Calu3 (cell line): ENCODE data around the gene LAMB3. TPM values are rescaled to one million over a fixed set of nuclear protein-coding genes. Genes with fewer than 3 reads are reported as not detected.

ENCODE experiments used
- microRNA-seq: library from miRNA; unstranded; fragments of <30 nt; microRNA quantifications from one replicate; pipeline ENCODE4 v1.2.0, GENCODE V29; 2022
- total RNA-seq: library from RNA; stranded (reverse); gene quantifications from 2 replicates; pipeline ENCODE4 v1.2.3, GENCODE V29; 2022

Gene LAMB3
- total RNA-seq, 1 experiment from 2014 or later = 331 TPM

Small RNA genes lying within 50 kb of the gene (microRNA-seq; reads per million reads assigned to microRNA genes)
- not detected for gene MIR4260

Other genes starting within 250 kb of the LAMB3 start
- gene CAMK1G, start 68.7 kb downstream of the LAMB3 start, total RNA-seq = not detected in 2 replicates
- gene G0S2, start 23.0 kb upstream of the LAMB3 start, total RNA-seq = 2.4 and 4.0 TPM in 2 replicates
- 0.59 TPM in 1 of 2 replicates, not detected in the other for gene HSD11B1, start 52.4 kb upstream of the LAMB3 start, total RNA-seq
- not detected in 2 replicates for gene TRAF3IP3, start 103.6 kb upstream of the LAMB3 start, total RNA-seq
- 4.9 and 5.1 TPM in 2 replicates for gene C1orf74, start 132.1 kb upstream of the LAMB3 start, total RNA-seq
- gene IRF6, start 153.7 kb upstream of the LAMB3 start, total RNA-seq = 44.1 and 51.2 TPM in 2 replicates
- 18.6 and 19.1 TPM in 2 replicates for gene UTP25, start 175.5 kb upstream of the LAMB3 start, total RNA-seq